GM12801 (cell line): Measurements from ENCODE around the gene CATSPER4.

Source experiments
- TF ChIP-seq, protein P1 (sequence below): IDR thresholded peaks from one replicate; pipeline ENCODE4 v1.5.1; 2011; ENCODE audit warnings: control low read depth; ENCODE audit not compliant: insufficient read length; ENCODE audit errors: extremely low read depth

Gene CATSPER4

GRCh38 chr1:26168410-26169197 is 21.8 kb upstream of the CATSPER4 start, which contains the start of gene C1orf232:
C1orf232 (minus strand) TSS chr1:26168963; CDS start chr1:26168499, 464 bp downstream.
- TF ChIP-seq, protein P1, sequence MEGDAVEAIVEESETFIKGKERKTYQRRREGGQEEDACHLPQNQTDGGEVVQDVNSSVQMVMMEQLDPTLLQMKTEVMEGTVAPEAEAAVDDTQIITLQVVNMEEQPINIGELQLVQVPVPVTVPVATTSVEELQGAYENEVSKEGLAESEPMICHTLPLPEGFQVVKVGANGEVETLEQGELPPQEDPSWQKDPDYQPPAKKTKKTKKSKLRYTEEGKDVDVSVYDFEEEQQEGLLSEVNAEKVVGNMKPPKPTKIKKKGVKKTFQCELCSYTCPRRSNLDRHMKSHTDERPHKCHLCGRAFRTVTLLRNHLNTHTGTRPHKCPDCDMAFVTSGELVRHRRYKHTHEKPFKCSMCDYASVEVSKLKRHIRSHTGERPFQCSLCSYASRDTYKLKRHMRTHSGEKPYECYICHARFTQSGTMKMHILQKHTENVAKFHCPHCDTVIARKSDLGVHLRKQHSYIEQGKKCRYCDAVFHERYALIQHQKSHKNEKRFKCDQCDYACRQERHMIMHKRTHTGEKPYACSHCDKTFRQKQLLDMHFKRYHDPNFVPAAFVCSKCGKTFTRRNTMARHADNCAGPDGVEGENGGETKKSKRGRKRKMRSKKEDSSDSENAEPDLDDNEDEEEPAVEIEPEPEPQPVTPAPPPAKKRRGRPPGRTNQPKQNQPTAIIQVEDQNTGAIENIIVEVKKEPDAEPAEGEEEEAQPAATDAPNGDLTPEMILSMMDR: no peak

DNA sequence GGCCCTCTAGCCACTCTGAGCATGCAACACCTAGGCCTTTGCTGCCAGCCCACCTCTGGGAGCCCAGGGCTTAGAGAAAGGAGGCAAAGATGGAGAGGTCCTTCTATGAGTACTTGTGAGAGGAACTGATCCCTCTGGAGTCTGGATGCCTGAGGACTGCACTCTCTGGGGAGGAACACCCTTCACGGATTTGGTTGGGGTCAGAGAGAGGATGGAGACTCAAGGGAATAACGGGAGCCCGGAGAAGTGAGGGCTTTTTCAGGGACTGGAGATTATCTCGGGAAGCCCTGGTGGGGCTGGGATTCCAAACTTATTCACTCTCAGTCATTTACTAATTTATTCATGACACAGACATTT is 21.2 kb upstream of the CATSPER4 start:
- TF ChIP-seq, protein P1: no peak

- TF ChIP-seq, protein P1: no peak
Observed at GRCh38 chr1:26169669-26170471, 20.5 kb upstream of the CATSPER4 start, which contains the start of gene ZNF593. ZNF593 (plus strand) TSS chr1:26169908; CDS start chr1:26169984, 76 bp downstream.

- TF ChIP-seq, protein P1: no peak
Observed at GRCh38 chr1:26170472-26170821, 20.0 kb upstream of the CATSPER4 start.

DNA sequence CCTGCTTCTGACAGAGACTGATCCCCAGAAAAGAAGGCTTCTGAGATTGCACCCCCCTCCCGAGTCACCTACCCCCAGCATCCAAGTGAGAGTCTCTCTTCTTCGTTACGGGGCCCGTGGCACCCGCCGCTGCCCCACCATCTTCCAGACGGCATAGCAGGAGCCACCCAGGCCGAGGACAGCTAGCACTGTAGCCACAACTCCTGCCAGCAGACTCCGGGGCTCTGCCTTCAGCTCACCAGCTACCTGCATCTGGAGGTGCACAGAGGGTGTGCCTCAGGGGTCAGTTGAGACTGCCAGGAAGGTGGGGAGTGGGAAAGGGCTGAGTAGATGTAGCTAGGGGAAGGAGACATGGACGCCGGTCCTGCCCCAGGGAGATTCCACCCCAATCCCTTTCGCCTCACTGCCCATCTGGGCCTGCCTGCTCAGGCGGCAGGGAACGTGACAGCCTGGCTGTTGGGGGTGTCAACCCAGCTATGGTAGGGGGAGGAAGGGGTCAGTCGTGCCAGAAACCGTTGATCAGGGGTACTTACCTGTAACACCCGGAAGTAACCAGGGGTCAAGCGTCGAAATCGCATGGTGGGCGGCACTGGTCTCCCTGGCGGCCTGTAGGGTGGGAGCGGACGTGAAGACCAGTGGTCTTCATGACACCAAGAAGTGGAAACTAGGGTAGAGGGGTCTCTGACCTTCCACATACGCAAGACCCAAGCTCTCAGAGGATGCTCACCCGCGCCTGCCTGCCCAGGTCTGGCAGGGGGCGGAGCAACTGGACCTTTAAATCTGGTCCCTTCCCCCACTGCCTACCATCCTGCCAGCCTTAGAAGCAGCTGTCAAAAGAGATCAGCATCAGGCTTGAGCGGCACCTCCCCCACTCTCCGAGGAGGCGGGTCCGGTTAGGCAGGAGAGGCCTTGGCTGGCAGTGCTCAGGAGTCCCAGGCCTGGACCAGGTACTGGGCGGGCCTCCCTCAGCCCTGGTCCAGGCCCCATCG is 19.0 kb upstream of the CATSPER4 start, which contains the start of gene ZNF593OS:
TSS of gene ZNF593OS (minus strand) at position 749 of the 989 bp plus-strand sequence. CDS start at position 578, 171 bp downstream.
- TF ChIP-seq, protein P1: no peak

- TF ChIP-seq, protein P1: no peak
Observed at GRCh38 chr1:26175346-26175745, 15.1 kb upstream of the CATSPER4 start.
